Caki2 (cell line): ENCODE data around the gene BCAS4. TPM values are rescaled to one million over a fixed set of nuclear protein-coding genes. Genes with fewer than 3 reads are reported as not detected.
A peak's percentile ranks its signal among the peaks of the same experiment; 100 is the strongest.
"Not testable (repeated sequence)": the region's sequence is repeated elsewhere in the genome, so short reads cannot be mapped to it uniquely, and the experiment has no call there.

ENCODE experiments used
- DNase-seq: peaks from one replicate; pipeline ENCODE4 v3.0.0-alpha.2; 2015; ENCODE audit warnings: low read depth
- in situ Hi-C: cut with HindIII; loops from 2 replicates; pipeline ENCODE4 v1.10.0; 2016; ENCODE audit warnings: low sequenced_read_pairs, low pct_unique_long_range_greater_than_20kb, mixed read lengths
- total RNA-seq: library from RNA; depleted of rRNA; stranded (reverse); fragments of >200 nt; shearing (Covaris generic); gene quantifications from 2 replicates; pipeline ENCODE4 v1.2.3, GENCODE V29; 2014; ENCODE audit warnings: low replicate concordance; rRNA removed

BCAS4 gene, protein sequence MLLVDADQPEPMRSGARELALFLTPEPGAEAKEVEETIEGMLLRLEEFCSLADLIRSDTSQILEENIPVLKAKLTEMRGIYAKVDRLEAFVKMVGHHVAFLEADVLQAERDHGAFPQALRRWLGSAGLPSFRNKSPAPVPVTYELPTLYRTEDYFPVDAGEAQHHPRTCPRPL
- 84.7 and 97.7 TPM in 2 replicates for total RNA-seq

DNA sequence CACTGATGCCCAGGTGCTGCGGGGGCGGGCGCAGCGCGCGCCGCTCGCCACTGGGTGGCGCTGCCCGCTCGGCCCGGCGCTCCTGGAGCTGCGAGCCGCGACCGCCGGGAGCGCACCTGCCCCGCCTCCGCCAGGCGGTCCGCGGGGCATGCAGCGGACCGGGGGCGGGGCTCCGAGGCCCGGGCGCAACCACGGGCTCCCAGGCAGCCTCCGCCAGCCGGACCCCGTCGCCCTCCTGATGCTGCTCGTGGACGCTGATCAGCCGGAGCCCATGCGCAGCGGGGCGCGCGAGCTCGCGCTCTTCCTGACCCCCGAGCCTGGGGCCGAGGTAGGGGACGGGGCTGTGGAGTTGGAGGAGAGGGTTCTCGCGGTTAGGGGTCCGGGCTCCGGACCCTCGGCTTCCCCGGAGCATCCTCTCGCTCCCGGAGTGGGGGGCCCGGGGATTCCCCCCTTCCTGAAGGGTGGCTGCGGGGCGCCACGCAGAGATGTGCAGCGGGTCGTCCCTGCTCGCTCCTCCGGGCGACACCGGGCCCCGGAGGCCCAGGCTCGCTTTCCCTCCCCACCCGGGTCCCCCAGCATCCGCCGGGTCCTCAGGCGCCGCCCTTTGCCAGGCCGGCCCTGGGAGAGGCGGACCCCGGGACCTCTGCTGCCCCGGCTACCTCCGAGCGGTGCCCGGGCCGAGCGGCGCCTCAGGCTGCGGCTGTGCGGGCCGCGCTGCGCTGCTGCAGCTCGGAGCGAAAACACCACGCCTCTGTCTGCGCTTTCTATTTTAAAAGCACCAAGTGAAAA is at the start of gene BCAS4:
BCAS4 (plus strand) TSS at position 216 of the 789 bp plus-strand sequence; CDS start at position 239, 23 bp downstream.
- peak; percentile 81 for DNase-seq
- in situ Hi-C loops = no loop called here

DNA sequence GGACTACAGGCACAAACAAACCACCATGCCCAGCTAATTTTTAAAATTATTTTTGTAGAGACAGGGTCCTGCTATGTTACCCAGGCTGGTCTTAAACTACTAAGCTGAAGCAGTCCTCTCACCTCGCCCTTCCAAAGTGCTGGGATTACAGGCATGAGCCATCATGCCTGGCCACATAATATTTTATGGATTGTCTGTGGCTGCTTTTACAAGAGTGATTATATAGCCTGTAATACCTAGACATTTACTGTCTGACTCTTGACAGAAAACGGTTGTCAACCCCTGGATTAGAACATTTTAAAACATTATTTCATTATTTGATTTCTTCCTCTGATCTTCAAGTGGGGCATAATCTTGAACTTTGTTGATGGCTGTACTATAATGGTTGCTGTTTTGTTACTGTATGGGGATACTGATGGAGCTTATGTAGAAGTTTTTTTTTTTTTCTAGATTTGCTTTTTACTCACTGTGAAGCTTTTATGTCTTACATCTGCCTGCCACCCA is 49.2 kb upstream of the BCAS4 start:
- in situ Hi-C loops = no loop called here
- DNase-seq = no peak

DNA sequence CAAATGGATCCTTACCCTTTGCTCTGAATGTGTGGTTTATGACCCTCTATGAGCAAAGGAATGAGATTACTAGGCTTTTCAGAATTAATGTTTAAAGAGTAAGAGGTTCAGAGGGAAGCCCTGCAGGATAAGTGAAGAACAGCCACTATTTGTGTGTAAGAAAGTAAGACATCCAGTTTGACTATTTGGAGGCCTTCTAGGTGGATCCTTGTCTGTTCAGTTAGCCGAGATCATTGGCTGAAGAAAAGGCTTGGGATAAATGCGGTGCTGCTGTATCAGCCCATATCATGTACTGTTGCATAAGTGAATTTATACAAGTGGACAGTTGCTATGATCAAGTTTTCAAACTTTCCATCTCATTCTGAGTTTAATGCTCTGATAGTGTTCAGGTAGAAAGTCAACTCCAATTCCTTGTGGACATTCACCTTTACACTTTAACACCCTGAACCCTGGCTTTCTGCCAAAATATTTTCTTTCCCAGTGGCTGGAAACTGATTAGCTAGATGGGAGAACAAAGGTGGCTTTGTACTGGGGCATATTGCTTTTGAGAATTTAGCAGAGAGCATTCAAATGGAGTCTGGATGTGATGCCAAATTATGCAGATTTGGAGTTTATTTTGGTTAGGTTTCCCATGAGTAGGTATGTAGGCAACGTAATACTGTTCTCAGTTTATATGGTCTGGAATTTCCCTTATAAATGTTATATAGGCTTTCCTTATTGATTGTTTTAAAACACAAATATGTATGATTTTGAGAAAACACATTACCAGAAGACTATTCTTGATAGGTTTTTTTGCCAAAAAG is 48.5 kb upstream of the BCAS4 start:
- peak; percentile 91 for DNase-seq

DNA sequence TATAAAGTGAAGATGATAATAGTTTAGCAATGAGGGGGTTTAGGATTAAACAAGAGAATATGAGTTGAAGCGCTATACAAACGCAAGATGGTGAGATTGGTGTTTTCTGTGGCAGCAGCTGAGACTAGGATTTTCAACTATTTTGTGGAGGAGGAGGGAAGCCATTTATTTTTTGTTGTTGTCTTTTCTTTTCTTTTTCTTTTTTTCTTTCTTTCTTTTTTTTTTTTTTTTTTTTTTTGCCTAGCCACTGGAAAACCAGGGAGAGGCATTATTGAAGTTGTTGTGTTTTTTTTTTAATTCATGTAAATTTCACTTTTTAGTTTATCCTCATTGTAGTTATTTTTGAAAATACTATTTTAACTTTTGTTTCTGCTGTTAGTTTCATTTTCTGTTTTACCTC is 47.6 kb upstream of the BCAS4 start:
- no peak for DNase-seq
- in situ Hi-C loops = no loop called here

More for the DNA sequence above, 48.5 kb upstream of the BCAS4 start:
- in situ Hi-C loops = no loop called here

DNA sequence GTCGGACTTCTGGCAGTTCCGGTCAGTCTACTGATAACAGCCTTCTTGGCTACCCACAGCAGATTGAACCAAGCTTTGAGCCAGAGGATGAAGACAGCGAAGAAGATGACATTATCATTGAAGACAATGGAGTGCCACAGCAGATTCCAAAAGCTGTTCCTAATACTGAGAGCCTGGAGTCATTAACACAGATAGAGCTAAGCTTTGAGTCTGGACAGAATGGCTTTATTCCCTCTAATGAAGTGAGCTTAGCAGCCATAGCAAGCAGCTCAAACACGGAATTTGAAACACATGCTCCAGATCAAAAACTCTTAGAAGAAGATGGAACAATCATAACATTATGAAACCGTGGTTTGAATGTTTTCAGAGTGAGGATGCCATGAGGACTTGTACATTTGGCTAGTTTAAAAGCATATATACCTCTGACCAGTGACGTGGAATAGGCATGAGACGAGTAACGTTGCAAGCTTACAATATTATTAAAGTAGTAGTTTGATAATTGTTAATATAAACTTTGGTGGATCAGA is 44.7 kb upstream of the BCAS4 start:
- no peak for DNase-seq

DNA sequence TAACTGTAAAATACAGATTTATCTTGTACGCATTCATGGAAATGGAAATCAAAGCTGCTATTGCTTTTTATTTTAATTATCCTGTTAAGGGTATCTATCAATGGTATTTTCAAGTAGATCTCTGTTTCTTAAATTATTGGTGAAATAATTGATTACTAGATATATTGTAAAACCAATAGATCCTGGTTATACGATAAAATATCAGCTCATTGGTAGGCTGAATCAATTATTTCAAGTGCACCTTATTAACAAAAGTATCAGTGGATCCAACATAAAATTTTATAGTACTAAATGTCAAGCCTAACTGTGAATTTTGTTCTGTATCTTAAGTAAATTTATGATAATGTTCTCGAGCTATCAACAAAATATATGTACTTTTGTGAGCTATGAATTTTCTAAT is 41.7 kb upstream of the BCAS4 start:
- no peak for DNase-seq
- in situ Hi-C loops = no loop called here

More for the DNA sequence above, 44.7 kb upstream of the BCAS4 start:
- in situ Hi-C loops = no loop called here

DNA sequence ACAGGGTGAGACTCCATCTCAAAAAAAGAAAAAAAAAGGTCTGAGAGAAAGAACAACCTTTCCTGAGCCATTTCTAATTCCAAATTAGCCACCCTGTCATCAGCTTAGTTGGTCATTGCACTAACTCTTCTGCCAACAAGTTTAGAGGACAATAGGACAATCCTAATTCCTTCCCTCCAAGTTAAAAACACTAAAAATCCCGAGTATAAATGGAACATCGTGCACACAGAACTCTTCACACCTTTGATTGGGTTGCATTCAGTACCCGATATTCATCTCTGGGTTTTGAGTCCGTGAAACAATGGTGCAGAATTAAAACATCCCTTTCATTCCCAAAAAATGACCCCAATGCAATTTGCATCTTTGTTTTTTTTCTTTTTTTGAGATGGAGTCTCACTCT is 40.4 kb upstream of the BCAS4 start:
- no peak for DNase-seq
- in situ Hi-C loops = no loop called here

DNA sequence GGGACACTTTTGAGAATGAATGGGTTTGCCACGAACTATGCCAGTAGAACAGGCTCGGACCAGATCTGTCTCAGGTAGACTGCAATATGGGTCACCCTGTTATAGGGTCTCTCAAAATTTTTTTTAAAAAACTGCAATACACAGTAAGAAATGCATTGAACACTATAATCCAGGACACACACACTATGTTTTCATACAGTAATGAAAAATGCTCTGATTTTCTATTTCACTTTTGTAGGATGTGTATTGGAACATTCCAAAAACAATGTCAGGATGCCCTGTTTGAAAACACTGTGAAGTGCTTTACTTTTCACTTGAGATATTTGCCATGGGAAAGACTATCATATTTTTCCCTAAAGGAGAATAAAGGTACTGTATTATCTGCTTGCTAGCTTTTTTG is 38.4 kb upstream of the BCAS4 start:
- DNase-seq = no peak
- in situ Hi-C loops = no loop called here

DNA sequence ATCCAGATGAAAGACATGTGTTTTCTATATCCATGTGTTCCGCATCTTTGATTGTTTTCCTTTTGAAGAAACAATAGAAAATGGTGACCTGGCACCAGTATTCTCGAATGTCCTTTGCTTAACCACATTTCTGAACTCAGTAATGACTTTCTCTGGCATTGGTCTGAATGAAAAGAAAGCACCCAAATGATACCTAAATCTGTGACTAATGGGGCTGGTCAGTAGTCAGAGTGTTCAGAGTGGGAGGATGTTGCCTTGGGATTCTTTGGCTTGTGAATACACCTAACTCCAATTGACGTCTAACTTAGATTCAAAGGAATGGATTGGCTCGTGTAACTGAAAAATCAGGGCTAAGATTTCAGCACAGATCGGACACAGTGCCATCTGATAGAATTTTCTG is 36.4 kb upstream of the BCAS4 start:
- DNase-seq = no peak
- in situ Hi-C loops = no loop called here

DNA sequence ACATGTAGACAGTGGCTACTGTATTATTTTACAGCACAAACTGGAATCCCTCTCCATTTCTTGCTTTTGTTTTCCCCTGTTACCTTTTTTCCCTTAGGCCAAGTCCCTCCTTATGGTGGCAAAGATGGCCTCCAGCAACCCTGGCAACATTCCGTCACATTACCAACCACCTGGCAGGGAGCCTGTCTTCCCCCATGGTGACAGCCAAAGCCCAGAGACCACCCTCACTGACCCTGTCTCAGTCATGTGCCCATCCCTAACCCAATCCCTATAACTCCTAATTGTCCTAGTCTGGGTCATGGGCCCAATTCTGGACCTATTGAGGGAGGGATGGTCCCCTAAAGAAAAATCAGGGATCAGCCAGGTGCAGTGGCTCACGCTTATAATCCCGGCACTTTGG is 35.9 kb upstream of the BCAS4 start:
- no peak for DNase-seq
- in situ Hi-C loops = no loop called here

DNA sequence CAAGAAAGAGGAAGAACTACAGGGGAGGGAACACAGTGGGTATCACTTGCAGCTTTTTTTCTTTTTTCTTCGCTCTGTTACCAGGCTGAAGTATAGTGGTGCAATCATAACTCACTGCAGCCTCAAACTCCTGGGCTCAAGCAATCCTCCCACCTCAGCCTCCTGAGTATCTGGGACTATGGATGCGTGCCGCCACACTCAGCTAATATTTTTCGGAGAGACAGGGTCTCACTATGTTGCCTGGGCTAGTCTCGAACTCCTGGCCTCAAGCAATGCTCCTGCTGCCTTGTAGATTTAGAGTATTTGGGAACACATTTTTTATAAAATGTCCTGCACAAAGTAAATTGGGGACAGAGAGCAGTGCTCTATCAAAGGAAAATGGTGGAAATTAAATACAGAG is 35.2 kb upstream of the BCAS4 start:
- in situ Hi-C loops = no loop called here
- no peak for DNase-seq

DNA sequence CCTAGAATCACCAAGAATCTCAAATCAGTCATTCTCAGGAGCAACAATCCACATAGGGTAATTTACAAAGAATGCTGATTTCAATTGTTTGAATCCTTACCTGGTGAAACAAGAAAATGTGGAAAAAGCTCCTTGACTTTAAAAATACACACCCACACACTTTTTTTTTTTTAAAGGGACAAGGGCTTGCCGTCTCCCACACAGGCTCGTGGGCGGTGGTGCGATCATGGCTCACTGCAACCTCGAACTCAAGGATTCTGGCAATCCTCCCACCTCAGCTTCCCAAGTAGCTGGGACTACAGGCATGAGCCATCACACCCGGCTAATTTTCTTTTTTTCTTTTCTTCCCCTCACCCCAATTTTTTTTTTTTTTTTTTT is 32.8 kb upstream of the BCAS4 start:
- in situ Hi-C loops = no loop called here
- DNase-seq = no peak

DNA sequence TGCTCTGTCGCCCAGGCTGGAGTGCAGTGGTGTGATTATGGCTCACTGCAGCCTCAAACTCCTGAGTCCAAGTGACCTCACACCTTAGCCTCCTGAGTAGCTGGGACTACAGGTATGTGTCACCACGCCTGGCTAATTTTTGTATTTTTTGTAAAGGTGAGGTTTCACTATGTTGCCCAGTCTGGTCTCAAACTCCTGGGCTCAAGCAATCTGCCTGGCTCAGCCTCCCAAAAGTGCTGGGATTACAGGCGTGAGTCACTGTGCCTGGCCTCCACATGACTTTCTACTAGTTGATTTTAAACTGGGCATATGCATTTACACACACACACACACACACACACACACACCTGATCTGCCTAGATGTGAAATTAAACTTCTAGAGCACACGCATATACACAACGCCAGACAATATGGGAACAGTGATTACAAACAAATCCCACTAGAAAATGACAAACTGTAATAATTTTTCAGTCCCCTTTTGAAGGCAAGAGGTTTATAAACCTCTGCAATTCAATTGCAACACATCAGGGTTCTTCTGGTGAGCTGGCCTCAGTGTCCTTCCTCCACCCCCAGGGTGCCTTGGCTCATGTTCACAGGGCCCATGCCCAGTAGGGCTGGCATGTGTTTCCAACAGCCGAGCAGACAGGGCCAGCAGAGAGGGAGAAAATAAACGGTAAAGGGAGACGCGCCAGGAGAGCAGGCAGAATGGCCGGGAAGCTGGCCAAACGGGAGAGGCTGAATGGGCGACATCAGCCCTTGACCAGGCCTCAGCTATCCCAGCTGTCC is 32.2 kb upstream of the BCAS4 start:
- peak; percentile 81 for DNase-seq

DNA sequence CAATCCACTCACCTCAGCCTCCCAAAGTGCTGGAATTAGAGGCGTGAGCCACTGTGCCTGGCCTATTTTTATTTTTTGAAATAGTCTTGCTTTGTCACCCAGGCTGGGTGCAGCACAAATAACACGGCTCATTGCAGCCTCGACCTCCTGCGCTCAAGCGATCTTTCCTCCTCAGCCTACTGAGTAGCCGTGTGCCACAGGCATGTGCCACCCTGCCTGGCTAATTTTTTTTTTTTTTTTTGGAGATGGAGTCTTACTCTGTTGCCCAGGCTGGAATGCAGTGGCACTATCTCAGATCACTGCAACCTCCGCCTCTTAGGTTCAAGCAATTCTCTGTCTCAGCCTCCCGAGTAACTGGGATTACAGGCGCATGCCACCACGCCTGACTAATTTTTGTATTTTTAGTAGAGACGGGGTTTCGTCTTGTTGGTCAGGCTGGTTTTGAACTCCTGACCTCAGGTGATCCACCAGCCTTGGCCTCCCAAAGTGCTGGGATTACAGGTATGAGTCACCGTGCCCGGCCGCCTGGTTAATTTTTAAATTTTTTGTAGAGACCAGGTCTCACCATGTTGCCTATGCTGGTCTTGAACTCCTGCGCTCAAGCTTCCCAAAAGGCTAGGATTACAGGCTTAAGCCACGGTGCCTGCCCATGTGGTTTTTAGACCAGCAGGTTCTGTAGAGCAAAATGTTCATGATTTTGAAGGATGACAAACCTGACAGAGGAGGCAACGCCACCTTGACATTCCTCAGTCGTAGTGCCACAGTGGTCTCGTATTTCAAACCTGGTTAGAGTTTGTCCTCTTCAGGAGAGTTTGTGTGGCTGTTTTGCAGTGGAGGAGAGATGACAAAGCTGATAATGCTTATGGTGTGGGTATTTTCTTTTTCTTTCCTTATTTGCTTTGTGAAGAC is 31.1 kb upstream of the BCAS4 start:
- peak; percentile 97 for DNase-seq

More for the DNA sequence above, 32.2 kb upstream of the BCAS4 start:
- in situ Hi-C loops = no loop called here

DNA sequence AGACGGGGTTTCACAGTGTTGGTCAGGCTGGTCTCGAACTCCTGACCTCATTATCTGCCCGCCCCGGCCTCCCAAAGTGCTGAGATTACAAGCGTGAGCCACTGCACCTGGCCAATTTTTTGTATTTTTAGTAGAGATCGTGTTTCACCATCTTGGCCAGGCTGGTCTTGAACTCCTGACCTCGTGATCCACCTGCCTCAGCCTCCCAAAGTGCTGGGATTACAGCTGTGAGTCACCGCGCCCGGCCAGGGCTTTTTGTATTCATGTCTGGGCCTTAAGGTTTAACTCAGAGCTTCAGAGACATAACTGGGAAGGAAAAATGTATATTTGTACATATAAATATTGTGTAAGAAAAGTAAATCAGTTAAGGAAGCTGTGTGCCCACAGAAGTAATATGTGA is 29.6 kb upstream of the BCAS4 start:
- DNase-seq, in situ Hi-C loops: not testable (repeated sequence)

More for the DNA sequence above, 31.1 kb upstream of the BCAS4 start:
- in situ Hi-C loops = not testable (repeated sequence)

DNA sequence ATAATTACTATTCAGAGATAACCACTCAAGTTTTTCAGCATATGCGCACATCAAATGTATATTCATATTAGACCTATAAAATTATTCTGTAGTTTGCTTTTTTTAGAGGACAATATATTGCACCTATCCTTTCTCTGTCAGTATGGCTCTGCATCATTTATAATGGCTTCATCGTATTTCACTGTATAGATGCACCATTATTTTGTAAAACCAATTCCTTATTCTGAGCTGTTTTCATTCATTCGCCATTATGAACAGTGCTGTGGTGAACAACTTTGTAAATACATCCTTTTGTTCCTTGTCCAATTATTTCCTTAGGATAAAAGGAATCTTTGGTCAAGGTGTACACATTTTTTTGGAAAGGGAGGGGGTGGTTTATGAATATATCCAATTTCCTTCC is 29.2 kb upstream of the BCAS4 start:
- DNase-seq = no peak
- in situ Hi-C loops = no loop called here
